ENCODE measurements around the gene ZXDC. TPM values are rescaled to one million over a fixed set of nuclear protein-coding genes. Genes with fewer than 3 reads are reported as not detected.

The ZXDC gene
- total and polyA plus RNA-seq, 2 donors (not counting 3 experiments of a cell fraction or from before 2014, with no cell fraction given) = 15.2 to 22.6 TPM

DNA sequence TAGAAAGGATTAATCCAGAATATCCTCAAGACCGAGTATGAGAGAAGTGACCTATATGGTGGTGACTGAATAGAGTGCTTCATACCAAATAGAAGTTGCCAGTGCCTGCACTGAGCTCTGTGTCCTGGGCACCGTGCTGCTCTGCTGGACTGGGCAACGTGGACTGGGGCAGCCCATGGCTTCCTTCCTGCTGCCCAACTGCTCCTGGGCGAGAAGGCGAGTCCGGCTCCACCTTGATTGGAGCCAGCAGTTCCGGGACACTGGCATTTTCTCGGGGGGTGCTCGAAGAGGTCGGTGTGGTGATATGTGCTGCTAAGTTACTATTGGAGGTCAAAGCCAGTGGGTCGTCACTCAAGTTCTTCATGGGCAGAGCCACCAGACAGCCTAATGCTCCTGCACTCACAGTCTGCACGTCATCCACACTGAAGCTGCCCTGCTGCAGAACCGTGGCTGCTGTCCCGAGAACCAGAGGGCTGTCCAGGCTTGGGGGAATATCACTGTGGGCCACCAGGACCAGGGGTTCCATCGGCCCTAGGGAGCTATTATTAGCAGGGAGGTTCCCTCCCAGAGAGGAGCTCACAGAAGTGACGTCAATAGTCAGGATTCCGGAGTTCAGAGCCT lies 14.1 kb downstream of the ZXDC start:
- Histone ChIP-seq H3K27ac (ENCODE audit: insufficient read depth, low read depth, low read length) (no peak overlapping the region), H3K9me3 (replicated peaks; ENCODE audit: control insufficient read depth, insufficient read depth, low read length) (no peaks in the 10 kb centered on the region), H2AFZ (ENCODE audit: low read depth, low read length) (no peak overlapping the region), H3K79me2 (ENCODE audit: control insufficient read depth, insufficient read depth, low read length) (peaks cover 13% of the 10 kb centered on the region), H3K36me3 (ENCODE audit: control insufficient read depth in 2 of 2, extremely low read depth in 1 of 2, insufficient read depth in 2 of 2, low read length in 2 of 2) (peaks cover 24 to 52% of the 10 kb centered on the region in 2 experiments), H3K4me2 (ENCODE audit: insufficient read depth, low read length) (no peak overlapping the region), H3K27me3 (ENCODE audit: control insufficient read depth in 2 of 2, insufficient read depth in 2 of 2, low read length in 2 of 2) (no peaks in the 10 kb centered on the region), H3K9me1 (replicated peaks; ENCODE audit: control insufficient read depth, extremely low read depth, insufficient read depth, low read length) (no peaks in the 10 kb centered on the region), H3K4me1 (ENCODE audit: control insufficient read depth, extremely low read depth, insufficient read depth, low read length) (no peaks in the 10 kb centered on the region), H3K9ac (replicated peaks; ENCODE audit: extremely low read depth, insufficient read depth, low read length) (no peak overlapping the region), H4K20me1 (replicated peaks; ENCODE audit: control insufficient read depth, extremely low read depth, insufficient read depth, low read length) (no peaks in the 10 kb centered on the region), H3K4me3 (replicated peaks in 1 of 3; ENCODE audit: insufficient read depth in 1 of 3, low read depth in 1 of 3, low read length in 3 of 3) (no peak overlapping the region)
- no TSS peak for BruUV-seq (replicated peaks)
- DNase-seq (ENCODE audit: low read depth, low spot score) (no peak), FAIRE-seq (no peak)
- ChIA-PET CTCF (interaction anchor here (1.5 kb wide), 2 partner anchors 10 to 20 kb away, joined by 3 to 5 read pairs; no protein-coding TSS in a partner anchor), POLR2A (no interaction called here)
- no peak for TF ChIP-seq GATA2 (IDR thresholded peaks at IDR 0.05; ENCODE audit: insufficient read depth, insufficient read length, low read depth, low read length)
- TF ChIP-seq POLR2A (IDR thresholded peaks at IDR 0.05; ENCODE audit: low read depth, low read length) = no peak
- TF ChIP-seq FOS (IDR thresholded peaks at IDR 0.05; ENCODE audit: borderline replicate concordance, insufficient read depth, low read length) = no peak
- TF ChIP-seq JUN (IDR thresholded peaks at IDR 0.05; ENCODE audit: borderline replicate concordance, insufficient read depth, insufficient read length, low read depth) = no peak
- TF ChIP-seq, protein P1, sequence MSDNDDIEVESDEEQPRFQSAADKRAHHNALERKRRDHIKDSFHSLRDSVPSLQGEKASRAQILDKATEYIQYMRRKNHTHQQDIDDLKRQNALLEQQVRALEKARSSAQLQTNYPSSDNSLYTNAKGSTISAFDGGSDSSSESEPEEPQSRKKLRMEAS (IDR thresholded peaks at IDR 0.05; ENCODE audit: insufficient read depth, insufficient read length) = no peak
- no peak for TF ChIP-seq MYC (IDR thresholded peaks at IDR 0.05; ENCODE audit: low read depth, low read length)
- TF ChIP-seq POLR2AphosphoS5 (IDR thresholded peaks at IDR 0.05; ENCODE audit: insufficient read depth, low read depth, low read length) = no peak
- TF ChIP-seq EZH2 (IDR thresholded peaks at IDR 0.05; ENCODE audit: borderline replicate concordance, low read depth, low read length, severe bottlenecking) = no peak
- TF ChIP-seq, protein P2, sequence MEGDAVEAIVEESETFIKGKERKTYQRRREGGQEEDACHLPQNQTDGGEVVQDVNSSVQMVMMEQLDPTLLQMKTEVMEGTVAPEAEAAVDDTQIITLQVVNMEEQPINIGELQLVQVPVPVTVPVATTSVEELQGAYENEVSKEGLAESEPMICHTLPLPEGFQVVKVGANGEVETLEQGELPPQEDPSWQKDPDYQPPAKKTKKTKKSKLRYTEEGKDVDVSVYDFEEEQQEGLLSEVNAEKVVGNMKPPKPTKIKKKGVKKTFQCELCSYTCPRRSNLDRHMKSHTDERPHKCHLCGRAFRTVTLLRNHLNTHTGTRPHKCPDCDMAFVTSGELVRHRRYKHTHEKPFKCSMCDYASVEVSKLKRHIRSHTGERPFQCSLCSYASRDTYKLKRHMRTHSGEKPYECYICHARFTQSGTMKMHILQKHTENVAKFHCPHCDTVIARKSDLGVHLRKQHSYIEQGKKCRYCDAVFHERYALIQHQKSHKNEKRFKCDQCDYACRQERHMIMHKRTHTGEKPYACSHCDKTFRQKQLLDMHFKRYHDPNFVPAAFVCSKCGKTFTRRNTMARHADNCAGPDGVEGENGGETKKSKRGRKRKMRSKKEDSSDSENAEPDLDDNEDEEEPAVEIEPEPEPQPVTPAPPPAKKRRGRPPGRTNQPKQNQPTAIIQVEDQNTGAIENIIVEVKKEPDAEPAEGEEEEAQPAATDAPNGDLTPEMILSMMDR (IDR thresholded peaks at IDR 0.05; ENCODE audit: extremely low read depth in 1 of 2, insufficient read depth in 1 of 2, low read depth in 1 of 2, low read length in 2 of 2) = no peak
- dilution Hi-C loops (cut with MboI; ENCODE audit: extremely low pct_ligation_motif_present, low sequenced_read_pairs) (no loop called here), intact Hi-C loops (cut with micrococcal nuclease) (no loop called here)

All from endothelial cell of umbilical vein (primary cell).